ENCODE measurements around the gene PABPN1.
A peak's percentile ranks its signal among the peaks of the same experiment; 100 is the strongest.
"Not testable (repeated sequence)": the region's sequence is repeated elsewhere in the genome, so short reads cannot be mapped to it uniquely, and the experiment has no call there.

PABPN1 gene

GRCh38 chr14:23320584-23321571 is at the start of gene PABPN1:
PABPN1 (plus strand) TSS chr14:23321457; CDS start chr14:23321470, 13 bp downstream.
- peak within 1 kb of the TSS; percentile 99 for H3K4me3 ChIP-seq (ENCODE audit: low read depth, low read length)
- TF ChIP-seq MAX (IDR thresholded peaks at IDR 0.05; ENCODE audit: low read depth, low read length) (peak; percentile 77), MYC (IDR thresholded peaks at IDR 0.05; ENCODE audit: low read depth, low read length) (peak; percentile 21; the same call in 1 of the 2 replicates), CTCF (IDR thresholded peaks at IDR 0.05; ENCODE audit: low read depth, low read length) (no peak), POLR2A (IDR thresholded peaks at IDR 0.05; ENCODE audit: extremely low read depth, insufficient read length) (peak; percentile 59)
- DNase-seq (ENCODE audit: low read depth), result peak; percentile 99

- H3K4me3 ChIP-seq (ENCODE audit: low read depth, low read length), result no peak overlapping the region
- no peak for DNase-seq (ENCODE audit: low read depth)
- TF ChIP-seq MYC (IDR thresholded peaks at IDR 0.05; ENCODE audit: low read depth, low read length), result no peak
- TF ChIP-seq POLR2A (IDR thresholded peaks at IDR 0.05; ENCODE audit: extremely low read depth, insufficient read length), result no peak
- TF ChIP-seq CTCF (IDR thresholded peaks at IDR 0.05; ENCODE audit: low read depth, low read length), result no peak
- no peak for TF ChIP-seq MAX (IDR thresholded peaks at IDR 0.05; ENCODE audit: low read depth, low read length)
These were observed 45.8 kb upstream of the PABPN1 start for GRCh38 chr14:23275412-23275811.

- TF ChIP-seq MAX (IDR thresholded peaks at IDR 0.05; ENCODE audit: low read depth, low read length) (no peak), CTCF (IDR thresholded peaks at IDR 0.05; ENCODE audit: low read depth, low read length) (no peak), POLR2A (IDR thresholded peaks at IDR 0.05; ENCODE audit: extremely low read depth, insufficient read length) (no peak), MYC (IDR thresholded peaks at IDR 0.05; ENCODE audit: low read depth, low read length) (no peak)
- no peak for DNase-seq (ENCODE audit: low read depth)
- H3K4me3 ChIP-seq (ENCODE audit: low read depth, low read length), result no peak overlapping the region
These were observed 44.1 kb upstream of the PABPN1 start for GRCh38 chr14:23277189-23277588.

- not testable (repeated sequence) for DNase-seq (ENCODE audit: low read depth)
These were observed 43.3 kb upstream of the PABPN1 start for GRCh38 chr14:23277928-23278327.

GRCh38 chr14:23281247-23281646 is 40.0 kb upstream of the PABPN1 start:
- DNase-seq (ENCODE audit: low read depth), result no peak
- no peak overlapping the region for H3K4me3 ChIP-seq (ENCODE audit: low read depth, low read length)
- no peak for TF ChIP-seq POLR2A (IDR thresholded peaks at IDR 0.05; ENCODE audit: extremely low read depth, insufficient read length)
- TF ChIP-seq CTCF (IDR thresholded peaks at IDR 0.05; ENCODE audit: low read depth, low read length), result no peak
- TF ChIP-seq MAX (IDR thresholded peaks at IDR 0.05; ENCODE audit: low read depth, low read length), result no peak
- TF ChIP-seq MYC (IDR thresholded peaks at IDR 0.05; ENCODE audit: low read depth, low read length), result no peak

More at GRCh38 chr14:23277928-23278327, 43.3 kb upstream of the PABPN1 start:
- not testable (repeated sequence) for H3K4me3 ChIP-seq (ENCODE audit: low read depth, low read length)
